ENCODE results near the gene PPIL1.

DNA sequence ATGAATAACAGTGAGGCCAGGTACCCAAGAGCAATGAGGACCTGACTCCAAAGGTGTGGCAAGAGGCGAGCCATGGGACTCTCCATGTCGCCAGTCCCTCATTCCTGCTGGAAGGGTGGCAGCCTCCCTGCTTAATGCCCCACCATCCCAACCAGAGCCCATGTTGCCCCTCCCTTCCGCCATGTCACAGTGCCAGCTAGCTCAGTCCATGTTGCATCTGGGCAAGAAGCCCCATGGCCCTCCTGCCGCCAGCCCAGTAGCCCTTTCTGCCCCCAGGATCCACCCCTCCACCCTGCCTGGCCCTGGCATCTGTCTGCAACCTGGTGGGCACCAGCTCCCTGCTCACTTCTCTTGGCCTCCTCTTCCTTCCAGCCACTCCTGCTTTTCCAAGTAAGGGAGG, 29.4 kb downstream of the PPIL1 start:
- TF ChIP-seq, protein P1, sequence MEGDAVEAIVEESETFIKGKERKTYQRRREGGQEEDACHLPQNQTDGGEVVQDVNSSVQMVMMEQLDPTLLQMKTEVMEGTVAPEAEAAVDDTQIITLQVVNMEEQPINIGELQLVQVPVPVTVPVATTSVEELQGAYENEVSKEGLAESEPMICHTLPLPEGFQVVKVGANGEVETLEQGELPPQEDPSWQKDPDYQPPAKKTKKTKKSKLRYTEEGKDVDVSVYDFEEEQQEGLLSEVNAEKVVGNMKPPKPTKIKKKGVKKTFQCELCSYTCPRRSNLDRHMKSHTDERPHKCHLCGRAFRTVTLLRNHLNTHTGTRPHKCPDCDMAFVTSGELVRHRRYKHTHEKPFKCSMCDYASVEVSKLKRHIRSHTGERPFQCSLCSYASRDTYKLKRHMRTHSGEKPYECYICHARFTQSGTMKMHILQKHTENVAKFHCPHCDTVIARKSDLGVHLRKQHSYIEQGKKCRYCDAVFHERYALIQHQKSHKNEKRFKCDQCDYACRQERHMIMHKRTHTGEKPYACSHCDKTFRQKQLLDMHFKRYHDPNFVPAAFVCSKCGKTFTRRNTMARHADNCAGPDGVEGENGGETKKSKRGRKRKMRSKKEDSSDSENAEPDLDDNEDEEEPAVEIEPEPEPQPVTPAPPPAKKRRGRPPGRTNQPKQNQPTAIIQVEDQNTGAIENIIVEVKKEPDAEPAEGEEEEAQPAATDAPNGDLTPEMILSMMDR (IDR thresholded peaks at IDR 0.05; ENCODE audit: insufficient read depth, low read depth, low read length), result no peak
- no peak for TF ChIP-seq EZH2 (IDR thresholded peaks at IDR 0.05; ENCODE audit: insufficient read depth, low read length)
